Measurements from ENCODE around the gene BLNK.

Gene BLNK

GRCh38 chr10:96176985-96177384 lies 94.4 kb downstream of the BLNK start:
- TF ChIP-seq ZFX (IDR thresholded peaks at IDR 0.05; ENCODE audit: borderline replicate concordance) (no peak), CTCF (IDR thresholded peaks at IDR 0.05) (no peak)
- no peak overlapping the region for H3K27ac ChIP-seq

GRCh38 chr10:96172666-96173065 lies 98.7 kb downstream of the BLNK start:
- no peak overlapping the region for H3K27ac ChIP-seq
- TF ChIP-seq CTCF (IDR thresholded peaks at IDR 0.05) (no peak), ZFX (IDR thresholded peaks at IDR 0.05; ENCODE audit: borderline replicate concordance) (no peak)

GRCh38 chr10:96170230-96170629 lies 101.1 kb downstream of the BLNK start:
- TF ChIP-seq ZFX (IDR thresholded peaks at IDR 0.05; ENCODE audit: borderline replicate concordance) (no peak), CTCF (IDR thresholded peaks at IDR 0.05) (no peak)
- no peak overlapping the region for H3K27ac ChIP-seq

GRCh38 chr10:96168546-96168945 lies 102.8 kb downstream of the BLNK start:
- TF ChIP-seq CTCF (IDR thresholded peaks at IDR 0.05), result no peak
- TF ChIP-seq ZFX (IDR thresholded peaks at IDR 0.05; ENCODE audit: borderline replicate concordance), result no peak
- no peak overlapping the region for H3K27ac ChIP-seq

- TF ChIP-seq CTCF (IDR thresholded peaks at IDR 0.05) (no peak), ZFX (IDR thresholded peaks at IDR 0.05; ENCODE audit: borderline replicate concordance) (no peak)
- H3K27ac ChIP-seq, result no peak overlapping the region
Measured at GRCh38 chr10:96165726-96166125, 105.6 kb downstream of the BLNK start.

GRCh38 chr10:96153070-96153469 lies 118.3 kb downstream of the BLNK start:
- TF ChIP-seq ZFX (IDR thresholded peaks at IDR 0.05; ENCODE audit: borderline replicate concordance), result no peak
- no peak for TF ChIP-seq CTCF (IDR thresholded peaks at IDR 0.05)
- no peak overlapping the region for H3K27ac ChIP-seq

- TF ChIP-seq CTCF (IDR thresholded peaks at IDR 0.05), result no peak
- TF ChIP-seq ZFX (IDR thresholded peaks at IDR 0.05; ENCODE audit: borderline replicate concordance), result no peak
- no peak overlapping the region for H3K27ac ChIP-seq
Measured at GRCh38 chr10:96152437-96152836, 118.9 kb downstream of the BLNK start.

Data from 22Rv1 (cell line).